GM19023 (cell line): ENCODE results near the gene C12orf60.
A peak's percentile ranks its signal among the peaks of the same experiment; 100 is the strongest.

Experiments used
- ATAC-seq: cut with Tn5 transposase; IDR thresholded peaks from one replicate; pipeline ENCODE4 v1.9.1; 2021; ENCODE audit warnings: mild to moderate bottlenecking, moderate library complexity; ENCODE audit not compliant: unreplicated experiment

Gene C12orf60

DNA sequence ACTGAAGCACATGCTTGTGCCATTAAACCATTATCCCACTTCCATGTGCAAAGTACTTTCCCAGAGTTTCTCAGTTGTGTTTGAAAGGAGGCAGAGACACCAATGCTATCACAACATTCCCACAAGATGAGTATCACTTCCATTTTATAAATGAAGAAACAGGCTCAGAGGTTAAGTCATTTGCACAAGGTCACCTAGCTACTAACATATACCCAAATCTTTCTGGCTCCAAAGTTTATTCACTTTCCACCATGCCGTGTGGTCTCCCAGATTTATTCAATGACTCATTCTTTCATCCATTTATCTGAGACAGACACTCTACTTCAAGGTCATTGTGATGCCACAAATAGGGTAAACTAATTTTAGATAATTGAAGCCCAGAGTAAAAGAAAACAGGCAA is 30.5 kb downstream of the C12orf60 start:
- ATAC-seq, result no peak

DNA sequence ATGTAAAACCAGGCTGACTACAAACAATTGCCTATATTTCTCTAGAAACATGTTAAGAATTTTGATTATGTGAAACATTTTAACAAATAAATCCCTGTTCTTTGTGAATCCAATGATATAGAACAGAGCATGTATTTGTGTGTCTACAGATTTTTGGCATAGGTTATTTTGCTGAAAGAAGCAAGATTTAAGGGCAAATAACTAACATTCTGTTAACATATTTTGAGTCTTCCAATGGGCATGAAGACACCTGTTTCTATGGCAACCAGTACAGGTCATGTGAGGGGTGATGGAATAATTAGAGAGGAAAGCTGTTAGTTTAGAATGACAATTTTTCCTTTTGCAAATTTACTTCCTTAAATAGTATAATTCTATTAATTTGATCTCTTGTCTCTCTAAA is 31.0 kb downstream of the C12orf60 start:
- ATAC-seq, result no peak

DNA sequence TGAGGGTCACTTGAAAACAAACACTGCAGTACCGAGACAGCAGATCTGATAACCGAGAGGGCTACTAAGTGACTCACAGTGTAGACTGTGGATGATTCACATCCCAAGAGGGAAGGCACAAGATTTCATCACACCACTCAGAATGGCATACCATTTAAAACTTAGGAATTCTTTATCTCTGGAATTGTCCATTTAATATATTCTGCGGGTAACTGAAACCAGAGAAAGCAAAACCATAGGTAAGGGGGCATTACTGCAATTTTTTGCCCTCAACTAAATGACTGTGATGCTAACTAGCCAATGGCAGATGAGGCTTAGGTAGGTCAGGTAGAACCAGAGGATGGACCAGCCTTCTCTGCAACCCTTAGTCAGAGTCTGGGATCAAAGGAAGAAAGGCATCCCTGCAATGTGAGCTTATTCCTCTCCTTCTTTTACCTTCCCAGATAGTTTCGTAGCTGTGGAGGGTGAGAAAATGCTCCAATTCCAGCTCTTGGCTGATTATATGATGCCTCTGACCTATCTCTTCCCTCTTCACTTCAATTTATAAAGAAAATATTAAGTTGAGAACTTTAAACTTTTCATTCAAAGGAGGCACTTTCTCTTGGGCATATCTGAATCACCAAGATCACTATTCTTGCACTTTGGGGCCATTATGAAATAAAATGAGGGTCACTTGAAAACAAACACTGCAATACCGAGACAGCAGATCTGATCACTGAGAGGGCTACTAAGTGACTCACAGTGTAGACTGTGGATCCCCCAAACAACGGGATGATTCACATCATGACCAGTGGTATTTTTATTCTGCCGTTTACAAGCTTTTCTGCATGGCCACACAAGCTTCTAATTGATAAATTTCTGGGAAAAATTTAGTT is 33.1 kb downstream of the C12orf60 start:
- ATAC-seq, result no peak

DNA sequence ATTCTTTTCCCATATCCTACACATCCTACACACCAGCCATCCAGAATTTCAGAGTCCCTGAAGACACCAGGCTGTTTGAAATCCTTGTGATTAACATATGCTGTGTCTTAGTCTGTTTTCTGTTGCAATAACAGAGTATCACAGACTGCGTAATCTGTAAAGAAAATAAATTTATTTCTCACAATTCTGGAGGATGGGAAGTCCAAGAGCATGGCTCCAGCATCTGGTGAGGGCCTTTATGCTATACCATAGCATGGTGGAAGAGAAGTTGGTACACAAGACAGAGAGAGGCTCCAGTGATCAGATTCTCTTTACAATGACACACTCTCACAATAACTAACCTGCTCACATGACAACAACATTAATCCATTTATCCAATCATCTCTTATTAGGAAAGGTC is 35.8 kb downstream of the C12orf60 start:
- no peak for ATAC-seq

DNA sequence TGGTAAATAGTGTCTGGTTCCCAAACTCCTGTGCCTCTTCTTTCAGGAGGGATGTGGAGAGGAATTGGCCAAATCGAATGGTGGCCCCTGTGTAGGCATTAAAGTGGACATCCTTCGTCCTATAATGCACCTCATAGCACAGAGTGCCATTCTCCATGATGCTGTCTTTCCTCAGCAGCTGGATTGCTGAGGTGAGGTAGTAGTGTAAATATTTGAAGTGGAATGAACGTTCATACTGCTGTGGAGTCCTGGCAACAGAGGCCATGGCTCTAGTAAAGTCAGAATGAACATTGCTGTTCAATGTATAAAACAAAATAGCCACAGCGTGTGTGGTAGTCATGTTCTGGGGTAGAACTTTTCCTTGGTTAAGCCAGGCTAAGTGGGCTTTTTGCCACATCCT is 37.1 kb downstream of the C12orf60 start:
- ATAC-seq, result no peak

DNA sequence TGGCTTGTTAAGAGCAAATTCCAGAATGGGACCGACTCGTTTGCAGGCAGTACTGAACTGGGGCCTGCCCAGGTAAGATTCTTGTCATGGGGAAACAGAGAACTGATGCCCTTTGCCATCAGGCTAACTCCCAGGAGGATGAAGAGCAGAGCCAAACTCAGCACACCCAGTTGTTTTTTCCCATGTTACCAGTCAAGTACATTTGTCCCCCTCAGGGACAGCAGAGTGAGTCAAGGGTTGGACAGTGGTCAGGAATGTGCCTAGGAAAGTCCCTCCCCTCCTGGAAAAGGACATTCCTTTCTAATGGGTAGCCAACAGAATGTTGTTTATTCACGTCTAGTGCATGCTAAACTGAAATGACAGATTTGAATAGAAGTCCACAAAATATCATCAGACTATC is 38.3 kb downstream of the C12orf60 start:
- ATAC-seq, result no peak

DNA sequence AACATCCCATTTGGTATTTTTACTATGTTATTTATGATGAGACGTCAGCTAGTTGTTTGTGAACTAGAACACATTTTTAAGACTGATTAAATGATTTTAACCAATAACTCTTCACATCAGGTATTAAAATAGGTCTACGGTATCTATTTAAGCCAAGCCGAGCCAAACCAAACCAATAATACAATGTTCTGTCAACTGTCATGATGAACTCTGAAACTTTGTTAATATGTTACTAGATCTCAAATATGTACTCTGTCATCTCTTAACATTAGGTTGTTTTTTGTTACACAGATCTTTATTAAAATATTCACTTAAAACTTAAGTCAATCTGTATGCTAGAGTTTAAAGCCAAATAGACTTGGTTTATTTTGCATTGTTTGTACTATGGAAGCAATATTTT is 38.8 kb downstream of the C12orf60 start:
- ATAC-seq, result no peak

DNA sequence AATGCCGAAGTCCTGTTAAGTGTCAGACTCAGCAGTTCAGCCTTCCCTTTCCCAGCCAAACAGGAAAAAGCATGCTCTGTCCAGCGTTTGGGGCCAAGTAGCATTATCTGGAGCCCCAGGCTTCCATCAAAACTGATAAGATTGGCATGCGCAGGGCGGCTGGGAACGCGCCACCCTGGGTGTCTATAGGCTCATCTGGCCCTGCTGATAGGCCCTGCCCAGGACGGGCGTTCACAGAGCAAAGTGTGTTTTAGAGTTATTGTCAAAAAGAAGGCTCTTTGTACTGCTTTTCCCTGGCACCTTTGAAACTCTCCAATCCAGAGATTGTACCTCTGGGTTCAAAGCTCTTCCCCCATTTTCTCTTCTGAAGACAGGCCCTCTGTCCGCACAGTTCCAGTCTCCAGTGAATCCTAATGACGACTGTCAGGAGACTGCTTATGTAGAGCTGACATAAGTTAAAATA is 40.0 kb downstream of the C12orf60 start, which contains the start of gene ART4:
Gene ART4 (minus strand): TSS at position 102 of the 463 bp plus-strand sequence. CDS start 413 bp downstream, outside the sequence.
- ATAC-seq, result no peak

DNA sequence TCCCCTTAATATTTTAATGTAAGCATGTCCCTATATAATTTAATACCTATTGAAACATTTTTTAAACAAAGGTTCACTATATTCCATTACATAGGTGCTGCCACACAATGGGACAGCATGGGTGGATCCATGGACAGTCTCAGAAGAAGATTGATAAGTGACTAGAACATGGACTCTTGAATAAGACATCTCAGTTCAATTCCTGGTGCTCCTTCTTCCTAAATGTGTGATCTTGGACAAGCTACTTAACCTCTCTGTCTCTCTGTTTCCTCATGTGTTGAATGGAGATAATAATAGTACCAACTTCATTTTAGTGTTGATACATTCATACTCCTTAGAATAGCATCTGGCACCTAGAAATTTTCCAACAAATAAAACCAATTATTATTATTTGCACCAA is 40.9 kb downstream of the C12orf60 start:
- ATAC-seq, result no peak

DNA sequence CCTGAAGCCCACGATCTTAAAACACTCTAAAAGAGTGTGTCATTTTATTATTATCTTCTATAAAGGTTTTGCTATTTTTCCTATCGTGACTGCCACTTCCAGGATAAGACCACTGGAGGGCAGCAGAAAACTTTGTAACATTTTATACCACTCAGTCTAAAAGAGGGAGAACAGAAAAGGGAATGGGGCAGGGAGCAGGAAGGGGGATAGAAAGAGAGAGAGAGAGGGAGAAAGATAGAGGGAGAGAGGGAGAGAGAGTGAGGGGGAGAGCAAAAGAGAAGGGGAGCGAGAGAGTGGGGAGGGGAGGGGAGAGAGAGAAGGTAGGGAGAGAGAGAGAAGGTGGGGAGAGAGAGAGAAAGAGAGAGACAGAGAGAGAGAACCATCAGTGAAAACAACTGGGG is 41.9 kb downstream of the C12orf60 start:
- ATAC-seq, result no peak

DNA sequence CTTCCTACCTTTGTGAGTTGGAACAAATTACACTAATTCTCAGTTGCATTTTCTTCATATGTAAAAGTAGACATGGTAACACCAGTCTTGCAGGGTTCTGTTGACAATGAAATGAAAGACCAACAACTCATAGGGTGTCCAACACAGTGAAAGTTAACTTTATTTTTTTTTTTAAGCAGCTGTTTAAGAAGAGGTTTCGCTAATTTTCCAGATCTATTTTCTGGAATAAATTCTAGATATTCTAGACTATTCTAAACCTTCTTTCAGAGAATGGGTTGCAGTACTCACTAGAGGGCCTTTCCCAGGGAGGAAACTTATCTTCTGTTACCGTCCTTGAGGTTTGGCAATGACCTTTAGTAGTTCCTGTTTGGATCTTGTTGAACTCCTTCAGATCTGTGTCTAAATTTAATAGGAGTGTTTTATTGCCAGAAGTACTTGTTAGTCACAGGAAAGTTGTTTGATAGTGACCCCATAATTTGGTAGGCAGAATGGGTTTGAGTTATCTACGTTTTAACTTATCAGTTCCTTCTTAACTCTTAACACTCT is 42.6 kb downstream of the C12orf60 start:
- no peak for ATAC-seq

DNA sequence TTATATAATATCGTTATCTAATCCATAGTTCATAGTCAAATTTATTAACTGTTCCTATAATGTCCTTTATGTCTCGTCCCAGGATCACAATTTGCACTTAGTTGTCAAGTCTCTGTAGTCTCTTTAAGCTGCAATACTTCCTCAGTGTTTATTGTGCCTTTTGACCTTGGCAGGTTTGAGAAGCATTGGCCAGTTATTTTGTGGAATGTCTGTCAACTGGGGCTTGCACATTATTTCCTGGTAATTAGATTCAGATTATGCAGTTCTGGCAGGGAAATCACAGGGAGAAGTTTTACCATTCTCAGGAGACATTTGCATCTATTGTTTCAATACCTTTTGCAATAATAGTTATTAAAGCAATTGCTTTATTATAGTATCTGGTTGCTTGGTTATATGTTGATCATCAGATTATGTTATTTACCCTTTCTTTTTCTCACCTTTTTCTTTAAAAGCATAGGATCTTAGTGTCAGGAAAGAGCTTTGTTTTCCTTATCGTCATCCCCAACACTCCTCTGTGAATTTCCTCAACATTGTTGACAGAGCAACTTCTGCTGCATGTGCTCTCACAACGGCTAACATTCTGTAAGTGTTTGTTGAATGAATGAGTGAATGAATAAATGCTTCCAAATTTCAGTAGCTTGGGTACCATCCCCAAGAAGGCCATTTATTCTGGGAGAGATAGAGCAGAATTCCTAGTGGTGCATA is 43.6 kb downstream of the C12orf60 start:
- ATAC-seq, result no peak

DNA sequence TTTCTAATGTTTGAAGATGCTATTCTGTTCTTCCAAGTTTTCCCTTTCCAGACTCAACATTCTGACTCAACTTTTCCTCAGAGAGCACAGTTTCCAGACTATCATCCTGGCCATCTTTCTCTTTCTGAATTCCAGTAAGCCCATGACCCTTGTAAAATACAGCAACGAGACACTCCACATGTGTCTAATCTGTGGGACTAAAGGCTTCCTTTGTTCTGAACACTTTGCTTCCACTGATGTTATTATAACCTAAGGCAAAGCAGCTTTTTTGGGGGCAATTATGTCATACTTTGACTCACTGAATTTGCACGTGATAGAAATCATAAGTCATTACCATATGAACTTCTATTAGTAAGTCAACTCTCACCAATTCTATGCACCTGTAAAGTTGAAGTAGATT is 46.2 kb downstream of the C12orf60 start:
- ATAC-seq, result no peak

DNA sequence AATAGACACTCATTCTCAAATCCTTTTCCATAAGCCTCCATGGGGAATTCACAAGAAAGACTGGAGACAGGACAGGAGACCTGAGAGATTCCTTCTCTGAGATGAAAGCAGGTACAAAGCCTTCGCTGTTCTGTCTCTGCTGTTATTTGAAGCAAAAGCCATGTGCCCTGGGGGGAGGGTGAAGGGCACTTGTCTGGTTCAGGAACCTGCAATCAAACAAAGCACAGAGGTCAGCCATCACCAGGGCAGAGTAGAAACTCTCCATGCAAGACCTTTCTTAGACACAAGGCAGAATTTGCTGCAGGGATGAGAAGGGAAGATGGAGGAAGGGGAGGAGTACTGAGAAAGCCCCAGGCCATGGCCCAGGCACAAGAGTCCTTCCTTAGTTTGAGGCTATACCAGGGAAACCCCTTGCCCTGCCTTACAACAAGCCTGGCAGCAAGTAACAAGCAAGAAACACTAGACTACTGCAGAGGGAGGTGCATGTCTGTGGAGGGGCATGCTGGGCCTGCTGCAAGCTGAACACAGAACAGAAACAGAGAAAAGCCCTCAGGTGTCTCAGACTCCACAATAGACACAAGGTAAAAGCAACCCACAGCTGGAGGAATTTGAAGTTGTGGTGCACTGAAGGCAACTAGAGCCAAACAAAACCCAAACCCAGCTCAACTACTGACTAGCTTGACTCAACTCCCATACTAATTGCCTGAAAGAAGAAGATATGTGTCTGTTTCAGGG is 47.6 kb downstream of the C12orf60 start:
- ATAC-seq, result peak; percentile 83

DNA sequence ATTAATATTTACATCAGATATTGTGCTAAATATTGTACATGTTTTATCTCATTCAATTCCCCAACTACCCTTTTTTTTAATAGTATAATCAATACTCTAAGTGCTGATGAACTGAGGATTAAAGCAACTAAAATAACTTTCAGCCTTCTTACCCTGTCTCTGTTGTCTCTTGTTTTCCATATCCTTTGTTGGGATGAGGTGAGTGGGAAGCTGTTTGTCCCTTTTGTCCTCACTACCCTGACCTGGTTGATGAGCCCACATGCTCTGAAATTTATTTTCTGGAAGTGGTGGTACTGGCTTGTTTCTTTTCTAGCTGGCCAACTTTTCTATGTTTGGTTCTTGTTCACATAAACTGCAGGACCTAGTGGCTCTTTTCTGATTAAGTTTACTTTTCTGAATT is 49.4 kb downstream of the C12orf60 start:
- no peak for ATAC-seq

DNA sequence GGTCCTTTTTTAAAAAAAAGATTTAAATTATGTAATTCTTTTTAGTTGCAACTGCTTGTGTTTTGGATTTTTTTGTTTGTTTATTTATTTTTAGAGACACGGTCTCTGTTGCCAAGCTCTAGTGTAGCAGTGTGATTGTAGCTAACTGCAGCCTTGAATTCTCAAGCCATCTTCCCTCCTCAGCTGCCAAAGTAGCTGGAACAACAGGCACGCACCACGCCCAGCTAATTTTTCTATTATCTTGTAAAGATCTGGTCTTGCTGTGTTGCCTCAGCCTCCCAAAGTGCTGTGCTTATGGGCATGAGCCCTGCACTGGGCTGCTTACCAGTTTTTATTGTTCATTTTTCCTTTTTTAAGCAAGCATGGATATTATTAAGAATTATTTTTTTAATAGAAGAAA is 50.5 kb downstream of the C12orf60 start:
- no peak for ATAC-seq

DNA sequence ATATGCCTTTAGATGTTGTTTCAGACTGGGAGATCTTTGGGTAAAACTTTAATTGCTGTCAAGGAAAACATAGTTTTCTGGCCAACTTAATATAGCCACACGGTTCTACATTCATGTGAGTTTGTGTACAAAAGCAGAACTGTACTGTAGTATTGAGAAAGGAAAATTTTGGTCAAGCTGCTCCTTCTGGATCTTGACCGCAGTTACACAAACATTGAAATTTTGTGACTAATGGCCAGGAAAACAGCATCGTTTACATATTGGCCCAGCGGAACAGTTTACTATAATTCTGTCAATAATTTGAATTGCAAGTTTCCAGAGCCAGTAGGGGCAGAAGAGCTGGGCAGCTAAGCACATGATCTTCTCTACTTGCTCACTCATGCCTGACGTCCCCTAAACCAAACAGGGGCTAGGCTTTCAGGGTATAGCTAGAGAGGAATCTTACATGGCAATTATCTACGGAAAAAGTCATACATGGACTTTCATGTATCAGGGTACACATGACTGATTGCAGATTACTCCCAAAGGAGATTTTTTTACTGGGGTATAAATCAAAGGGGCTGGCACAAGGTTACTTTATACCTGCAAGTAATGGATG is 51.2 kb downstream of the C12orf60 start:
- ATAC-seq, result no peak

DNA sequence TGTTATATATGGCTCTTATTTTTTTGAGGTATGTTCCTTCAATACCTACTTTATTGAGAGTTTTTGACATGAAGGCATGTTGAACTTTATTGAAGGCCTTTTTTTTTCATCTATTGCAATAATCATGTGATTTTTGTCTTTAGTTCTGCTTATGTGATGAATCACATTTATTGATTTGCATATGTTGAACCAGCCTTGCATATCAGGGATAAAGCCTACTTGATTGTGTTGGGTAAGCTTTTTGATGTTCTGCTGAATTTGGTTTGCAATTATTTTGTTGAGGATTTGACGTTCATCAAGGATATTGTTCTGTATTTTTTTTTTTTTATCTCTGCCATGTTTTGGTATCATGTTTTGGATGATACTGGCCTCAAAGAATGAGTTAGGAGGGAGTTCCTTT is 55.0 kb downstream of the C12orf60 start:
- ATAC-seq, result no peak

DNA sequence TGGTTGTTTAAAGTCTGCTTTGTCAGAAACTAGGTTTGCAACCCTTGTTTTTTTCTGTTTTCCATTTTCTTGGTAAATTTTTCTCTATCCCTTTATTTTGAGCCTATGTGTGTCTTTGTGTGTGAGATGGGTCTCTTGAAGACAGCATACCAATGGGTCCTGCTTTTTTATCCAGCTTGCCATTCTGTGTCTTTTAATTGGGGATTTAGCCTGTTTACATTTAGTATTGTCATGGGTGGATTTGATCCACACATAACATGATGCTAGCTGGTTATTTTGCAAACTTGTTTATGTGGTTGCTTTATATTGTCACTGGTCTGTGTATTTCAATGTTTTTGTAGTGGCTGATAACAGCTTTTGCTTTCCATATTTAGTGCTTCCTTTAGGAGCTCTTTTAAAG is 57.0 kb downstream of the C12orf60 start:
- no peak for ATAC-seq

DNA sequence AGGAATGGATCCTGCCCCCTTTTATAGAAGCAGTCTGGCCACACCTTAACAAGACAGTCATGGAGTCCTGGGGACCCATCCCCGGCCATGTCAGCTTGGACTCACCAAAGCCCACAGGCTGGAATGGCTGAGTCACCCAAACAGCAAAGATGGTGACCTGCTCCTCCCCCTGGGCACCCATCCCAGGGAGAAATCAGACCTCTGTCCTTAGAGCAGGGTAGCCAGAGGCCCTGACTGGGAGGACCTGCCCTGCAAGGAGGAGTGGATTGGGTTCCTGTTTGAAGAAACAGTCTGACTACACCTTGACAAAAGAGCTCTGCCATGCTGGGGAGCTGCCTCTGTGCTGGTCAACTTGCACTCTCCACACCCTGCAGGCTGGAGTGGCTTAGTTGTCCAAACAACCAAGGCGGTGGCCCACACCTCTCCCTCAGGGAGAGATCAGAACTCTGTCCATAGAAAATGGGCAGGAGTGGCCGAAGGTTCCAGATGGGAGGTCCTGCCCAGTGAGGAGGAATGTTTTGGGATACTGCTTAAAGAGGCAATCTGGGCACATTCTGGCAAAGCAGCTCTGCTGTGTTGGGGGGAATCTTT is 65.5 kb downstream of the C12orf60 start:
- no peak for ATAC-seq
